Upper lobe of left lung (tissue), 6 donors: ENCODE measurements around the gene PTPRM. TPM values are rescaled to one million over a fixed set of nuclear protein-coding genes. Genes with fewer than 3 reads are reported as not detected.

Experiments
- ATAC-seq, 2 donors: fragments of 200-7000 bp; cut with Tn5 transposase; one replicate each; pipeline ENCODE4 v1.9.1; 2022; ENCODE audit warnings: mild to moderate bottlenecking in 2 of 2, moderate library complexity in 2 of 2; ENCODE audit not compliant: low FRiP score in 2 of 2
- DNase-seq, 2 donors: peaks; one replicate each; pipeline ENCODE4 v3.0.0-alpha.2; 2019 to 2020
- H3K27ac ChIP-seq, 4 donors: fragments of 200-600 bp; sonication (generic); one replicate each; pipeline ENCODE4 v1.5.1; 2016 to 2019
- H3K27me3 ChIP-seq, 4 donors: fragments of 200-600 bp; sonication (generic); one replicate each; pipeline ENCODE4 v1.5.1; 2017 to 2019
- H3K36me3 ChIP-seq, 4 donors: fragments of 200-600 bp; sonication (generic); one replicate each; pipeline ENCODE4 v1.5.1; 2016 to 2019
- H3K4me1 ChIP-seq, 4 donors: fragments of 200-600 bp; sonication (generic); one replicate each; pipeline ENCODE4 v1.5.1; 2018 to 2019
- H3K4me3 ChIP-seq, 4 donors: fragments of 200-600 bp; sonication (generic); one replicate each; pipeline ENCODE4 v1.5.1; 2017 to 2019; ENCODE audit warnings: mild to moderate bottlenecking in 2 of 4, moderate library complexity in 1 of 4
- H3K9me3 ChIP-seq, 4 donors: fragments of 200-600 bp; sonication (generic); one replicate each; pipeline ENCODE4 v1.5.1; 2018 to 2019
- EP300 ChIP-seq, 4 donors: sonication (generic); formaldehyde crosslinking; IDR thresholded peaks; one replicate each; pipeline ENCODE4 v1.5.1; 2017; ENCODE audit warnings: antibody characterized with exemption in 4 of 4, control low read depth in 2 of 4
- POLR2A ChIP-seq, 4 donors: fragments of 450-650 bp; IDR thresholded peaks; one replicate each; pipeline ENCODE4 v1.5.1; 2016 to 2017; ENCODE audit warnings: antibody characterized with exemption in 4 of 4, mild to moderate bottlenecking in 2 of 4
- POLR2AphosphoS5 ChIP-seq, 2 donors: sonication (generic); formaldehyde crosslinking; IDR thresholded peaks; one replicate each; pipeline ENCODE4 v1.5.1; 2017; ENCODE audit warnings: antibody characterized with exemption in 2 of 2
- WGBS, 2 donors: methylation state at CpG; one replicate each; pipeline ENCODE4 v1.1.5; 2017 to 2018; 5-methylcytosine and 5-hydroxymethylcytosine counted together
- total RNA-seq, 6 donors: library from RNA; depleted of rRNA in 4 of 6; stranded (reverse); fragments of >200 nt in 4 of 6; gene quantifications; one replicate each; pipeline versions ENCODE4 v1.1.0 to v1.2.1, GENCODE V29; 2016 to 2021
- TF ChIP-seq, protein P1 (sequence below), 6 experiments: fragments of 450-650 bp in 4 of 6; fragments of 200-600 bp in 2 of 6; sonication (generic) in 2 of 6; IDR thresholded peaks; one replicate each; pipeline ENCODE4 v1.5.1; 2016 to 2019; ENCODE audit warnings: antibody characterized with exemption in 6 of 6
- donor health status: DM: no; HTN: no; CAD: no; lungs with moderate emphysema.
- donor health status: DM: no; HTN: yes; CAD: no; lungs with severe emphysema.

Gene PTPRM
- total RNA-seq, 6 donors from 2014 or later, result 82.0 to 201 (median 154) TPM

DNA sequence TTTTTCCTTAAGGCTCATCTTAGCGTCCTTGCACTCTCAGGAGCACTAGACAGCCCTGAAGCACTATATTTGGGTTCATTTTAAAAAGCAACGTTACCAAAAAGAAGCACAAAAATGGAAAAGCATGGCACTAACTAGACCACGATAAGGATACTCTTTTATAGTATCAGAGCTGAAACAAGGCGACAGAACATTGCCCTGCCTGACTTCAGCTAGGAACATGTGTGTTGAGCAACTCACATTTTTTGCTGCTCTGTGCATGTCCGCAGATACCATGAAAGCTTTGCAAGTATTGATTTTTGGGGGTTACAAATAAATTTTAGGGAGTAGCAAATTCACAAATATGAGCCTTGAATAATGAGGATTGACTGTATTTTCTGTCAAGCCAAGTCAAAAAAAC lies 332.0 kb downstream of the PTPRM start:
- WGBS, 2 donors, result 91 to 93% methylated on average over 5 of the region's 5 CpGs

GRCh38 chr18:7900091-7900490 lies 333.0 kb downstream of the PTPRM start:
- no peak for ATAC-seq
- TF ChIP-seq EP300 (IDR thresholded peaks at IDR 0.05) (no peak), POLR2A (IDR thresholded peaks at IDR 0.05) (no peak), POLR2AphosphoS5 (IDR thresholded peaks at IDR 0.05) (no peak)
- TF ChIP-seq, protein P1, sequence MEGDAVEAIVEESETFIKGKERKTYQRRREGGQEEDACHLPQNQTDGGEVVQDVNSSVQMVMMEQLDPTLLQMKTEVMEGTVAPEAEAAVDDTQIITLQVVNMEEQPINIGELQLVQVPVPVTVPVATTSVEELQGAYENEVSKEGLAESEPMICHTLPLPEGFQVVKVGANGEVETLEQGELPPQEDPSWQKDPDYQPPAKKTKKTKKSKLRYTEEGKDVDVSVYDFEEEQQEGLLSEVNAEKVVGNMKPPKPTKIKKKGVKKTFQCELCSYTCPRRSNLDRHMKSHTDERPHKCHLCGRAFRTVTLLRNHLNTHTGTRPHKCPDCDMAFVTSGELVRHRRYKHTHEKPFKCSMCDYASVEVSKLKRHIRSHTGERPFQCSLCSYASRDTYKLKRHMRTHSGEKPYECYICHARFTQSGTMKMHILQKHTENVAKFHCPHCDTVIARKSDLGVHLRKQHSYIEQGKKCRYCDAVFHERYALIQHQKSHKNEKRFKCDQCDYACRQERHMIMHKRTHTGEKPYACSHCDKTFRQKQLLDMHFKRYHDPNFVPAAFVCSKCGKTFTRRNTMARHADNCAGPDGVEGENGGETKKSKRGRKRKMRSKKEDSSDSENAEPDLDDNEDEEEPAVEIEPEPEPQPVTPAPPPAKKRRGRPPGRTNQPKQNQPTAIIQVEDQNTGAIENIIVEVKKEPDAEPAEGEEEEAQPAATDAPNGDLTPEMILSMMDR (IDR thresholded peaks at IDR 0.05), result no peak
- 87 to 90% methylated on average over 5 of the region's 5 CpGs for WGBS, 2 donors

More for the DNA sequence above, 332.0 kb downstream of the PTPRM start:
- DNase-seq (no peak), ATAC-seq (no peak)
- Histone ChIP-seq H3K4me1 (peaks cover 0 to 27% (median 13%) of the 10 kb centered on the region in 4 donors), H3K36me3 (no peaks in the 10 kb centered on the region), H3K27me3 (no peaks in the 10 kb centered on the region), H3K27ac (no peak overlapping the region), H3K9me3 (no peaks in the 10 kb centered on the region), H3K4me3 (no peak overlapping the region)
- no peak for TF ChIP-seq POLR2A (IDR thresholded peaks at IDR 0.05)
- TF ChIP-seq, protein P1 (IDR thresholded peaks at IDR 0.05), result no peak
- TF ChIP-seq EP300 (IDR thresholded peaks at IDR 0.05), result no peak
- no peak for TF ChIP-seq POLR2AphosphoS5 (IDR thresholded peaks at IDR 0.05)

DNA sequence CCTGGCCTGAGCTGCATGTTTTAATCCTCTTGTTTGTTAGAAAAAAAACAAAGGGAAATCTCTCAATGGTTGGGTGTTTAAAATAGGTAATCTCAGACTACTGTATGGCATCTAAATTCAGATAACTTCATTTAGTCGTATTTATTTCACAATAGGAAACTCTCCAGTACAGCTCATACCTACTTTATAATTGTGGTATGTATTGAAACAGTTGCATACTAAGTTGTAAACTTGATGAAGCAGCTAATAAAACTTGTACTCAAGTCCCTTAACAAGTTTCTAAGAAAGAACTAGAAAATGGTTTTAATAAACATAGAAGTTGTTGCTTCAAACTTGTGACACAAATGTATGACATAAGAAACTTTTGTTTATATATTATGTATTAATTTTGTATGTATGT lies 334.5 kb downstream of the PTPRM start:
- H3K27ac ChIP-seq, result no peak overlapping the region
- H3K4me1 ChIP-seq, result peaks cover 0 to 19% (median 10%) of the 10 kb centered on the region in 4 donors
- no peak overlapping the region for H3K4me3 ChIP-seq
- DNase-seq (no peak), ATAC-seq (no peak)
- H3K9me3 ChIP-seq, result no peaks in the 10 kb centered on the region
- no peaks in the 10 kb centered on the region for H3K27me3 ChIP-seq
- TF ChIP-seq POLR2AphosphoS5 (IDR thresholded peaks at IDR 0.05) (no peak), POLR2A (IDR thresholded peaks at IDR 0.05) (no peak), EP300 (IDR thresholded peaks at IDR 0.05) (no peak)
- TF ChIP-seq, protein P1 (IDR thresholded peaks at IDR 0.05), result no peak
- no peaks in the 10 kb centered on the region for H3K36me3 ChIP-seq
- WGBS, 2 donors, result 41 to 56% methylated on average over 1 of the region's 1 CpG

More at GRCh38 chr18:7900091-7900490, 333.0 kb downstream of the PTPRM start:
- H3K36me3 ChIP-seq, result no peaks in the 10 kb centered on the region
- no peaks in the 10 kb centered on the region for H3K9me3 ChIP-seq
- H3K4me3 ChIP-seq, result no peak overlapping the region
- DNase-seq, result no peak
- H3K27me3 ChIP-seq, result no peaks in the 10 kb centered on the region
- no peak overlapping the region for H3K27ac ChIP-seq
- peaks cover 0 to 27% (median 13%) of the 10 kb centered on the region in 4 donors for H3K4me1 ChIP-seq

DNA sequence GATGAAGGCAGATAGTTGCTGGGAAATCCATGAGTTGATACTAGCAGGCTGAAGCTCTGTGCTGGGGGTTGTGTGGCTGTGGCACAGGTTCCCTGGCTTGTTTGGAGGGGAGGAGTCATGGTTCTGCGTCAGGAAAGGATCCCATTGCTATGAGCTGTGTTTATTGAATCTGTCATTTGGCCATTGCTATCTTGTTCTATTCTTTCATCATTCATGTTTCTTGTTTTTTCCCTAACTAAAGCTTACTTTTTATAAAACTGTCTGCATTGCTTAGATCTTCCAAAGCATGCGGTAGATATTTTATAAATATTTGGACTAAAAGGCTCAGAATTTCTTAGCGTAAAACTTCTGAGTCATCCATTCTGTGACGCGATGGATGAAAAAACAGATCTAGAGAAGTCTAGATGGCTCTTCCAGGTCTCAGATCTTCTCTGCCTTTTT lies 335.3 kb downstream of the PTPRM start:
- no peak overlapping the region for H3K27ac ChIP-seq
- no peak for DNase-seq

More for the DNA sequence above, 335.3 kb downstream of the PTPRM start:
- H3K4me1 ChIP-seq, result peaks cover 0 to 12% (median 5%) of the 10 kb centered on the region in 4 donors
- no peak overlapping the region for H3K4me3 ChIP-seq
- H3K9me3 ChIP-seq, result no peaks in the 10 kb centered on the region
- no peaks in the 10 kb centered on the region for H3K36me3 ChIP-seq
- WGBS, 2 donors, result 70 to 83% methylated on average over 5 of the region's 5 CpGs
- no peaks in the 10 kb centered on the region for H3K27me3 ChIP-seq
- peak in 1 of 2 donors; percentile 53 for ATAC-seq
- TF ChIP-seq EP300 (IDR thresholded peaks at IDR 0.05) (no peak), POLR2AphosphoS5 (IDR thresholded peaks at IDR 0.05) (no peak)
- TF ChIP-seq, protein P1 (IDR thresholded peaks at IDR 0.05), result no peak
